Large intestine (tissue), 3 donors: Measurements from ENCODE around the gene BICD1. TPM values are rescaled to one million over a fixed set of nuclear protein-coding genes. Genes with fewer than 3 reads are reported as not detected.

Source experiments
- DNase-seq, 2 donors: peaks; one replicate each; pipeline versions ENCODE4 v3.0.0 to v3.0.0-alpha.2; 2013
- H3K27ac ChIP-seq: one replicate; pipeline ENCODE4 v1.5.1; 2013; ENCODE audit warnings: low read length
- H3K27me3 ChIP-seq: 2 replicates; pipeline ENCODE4 v1.6.1; 2013; ENCODE audit warnings: low read length; ENCODE audit not compliant: control insufficient read depth, insufficient read depth
- H3K36me3 ChIP-seq: 2 replicates; pipeline ENCODE4 v1.6.1; 2013; ENCODE audit warnings: low read length; ENCODE audit not compliant: control insufficient read depth, insufficient read depth
- H3K4me1 ChIP-seq: one replicate; pipeline ENCODE4 v1.6.1; 2013; ENCODE audit warnings: low read length; ENCODE audit not compliant: control insufficient read depth, insufficient read depth
- H3K4me3 ChIP-seq: one replicate; pipeline ENCODE4 v1.5.1; 2013; ENCODE audit warnings: low read length
- H3K9me3 ChIP-seq: one replicate; pipeline ENCODE4 v1.6.1; 2013; ENCODE audit warnings: mild to moderate bottlenecking, low read depth, low read length, moderate library complexity; ENCODE audit not compliant: control insufficient read depth
- WGBS: methylation state at CpG from one replicate; pipeline ENCODE4 v1.1.5; 2013; ENCODE audit warnings: low lambda C conversion rate; ENCODE audit not compliant: insufficient coverage; 5-methylcytosine and 5-hydroxymethylcytosine counted together
- polyA plus RNA-seq: library from polyadenylated mRNA; unstranded; fragments of 120-200 nt; gene quantifications from one replicate; pipeline ENCODE4 v1.2.1, GENCODE V29; 2013

BICD1 gene
- polyA plus RNA-seq, 1 donor = 15.4 TPM

DNA sequence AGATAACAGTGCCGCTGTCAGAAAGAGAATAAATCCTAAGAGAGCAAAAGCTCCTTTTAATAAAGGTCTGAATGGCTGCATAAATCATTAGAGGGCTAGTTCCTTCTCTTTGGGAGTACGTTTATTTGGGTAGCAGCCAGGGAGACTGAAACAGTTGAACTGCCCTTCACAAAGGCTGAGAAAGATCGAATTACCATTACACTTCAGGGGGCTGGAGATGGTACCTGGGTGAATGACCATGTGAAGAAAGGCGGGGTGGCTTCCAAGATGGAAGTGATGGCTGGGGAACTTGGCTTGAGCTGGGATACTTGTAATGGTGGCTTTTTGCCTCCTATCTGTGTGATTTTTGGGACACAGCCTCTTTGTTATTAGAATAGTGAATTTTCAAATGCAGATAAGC is 291.0 kb downstream of the BICD1 start:
- no CpG with 5 or more reads among the region's 4 CpGs for WGBS
- no peak overlapping the region for H3K27ac ChIP-seq
- H3K9me3 ChIP-seq = no peaks in the 10 kb centered on the region
- no peak for DNase-seq
- peaks cover 7% of the 10 kb centered on the region for H3K27me3 ChIP-seq
- H3K36me3 ChIP-seq = no peaks in the 10 kb centered on the region
- no peak overlapping the region for H3K4me3 ChIP-seq
- H3K4me1 ChIP-seq = peaks cover 8% of the 10 kb centered on the region

- Histone ChIP-seq H3K9me3 (no peaks in the 10 kb centered on the region), H3K27ac (peak overlapping the region; percentile 97), H3K27me3 (peaks cover 7% of the 10 kb centered on the region), H3K4me3 (no peak overlapping the region), H3K36me3 (no peaks in the 10 kb centered on the region), H3K4me1 (peaks cover 8% of the 10 kb centered on the region)
- DNase-seq = no peak
- WGBS = 71% methylated on average over 1 of the region's 4 CpGs
These were observed 291.5 kb downstream of the BICD1 start for GRCh38 chr12:32398181-32398580.

- peaks cover 7% of the 10 kb centered on the region for H3K27me3 ChIP-seq
- H3K9me3 ChIP-seq = no peaks in the 10 kb centered on the region
- H3K27ac ChIP-seq = peak overlapping the region; percentile 99
- no peak for DNase-seq
- no CpG with 5 or more reads among the region's 36 CpGs for WGBS
- peak overlapping the region; percentile 85 for H3K4me3 ChIP-seq
- no peaks in the 10 kb centered on the region for H3K36me3 ChIP-seq
- H3K4me1 ChIP-seq = peaks cover 8% of the 10 kb centered on the region
These were observed 292.2 kb downstream of the BICD1 start for GRCh38 chr12:32398816-32399369.

DNA sequence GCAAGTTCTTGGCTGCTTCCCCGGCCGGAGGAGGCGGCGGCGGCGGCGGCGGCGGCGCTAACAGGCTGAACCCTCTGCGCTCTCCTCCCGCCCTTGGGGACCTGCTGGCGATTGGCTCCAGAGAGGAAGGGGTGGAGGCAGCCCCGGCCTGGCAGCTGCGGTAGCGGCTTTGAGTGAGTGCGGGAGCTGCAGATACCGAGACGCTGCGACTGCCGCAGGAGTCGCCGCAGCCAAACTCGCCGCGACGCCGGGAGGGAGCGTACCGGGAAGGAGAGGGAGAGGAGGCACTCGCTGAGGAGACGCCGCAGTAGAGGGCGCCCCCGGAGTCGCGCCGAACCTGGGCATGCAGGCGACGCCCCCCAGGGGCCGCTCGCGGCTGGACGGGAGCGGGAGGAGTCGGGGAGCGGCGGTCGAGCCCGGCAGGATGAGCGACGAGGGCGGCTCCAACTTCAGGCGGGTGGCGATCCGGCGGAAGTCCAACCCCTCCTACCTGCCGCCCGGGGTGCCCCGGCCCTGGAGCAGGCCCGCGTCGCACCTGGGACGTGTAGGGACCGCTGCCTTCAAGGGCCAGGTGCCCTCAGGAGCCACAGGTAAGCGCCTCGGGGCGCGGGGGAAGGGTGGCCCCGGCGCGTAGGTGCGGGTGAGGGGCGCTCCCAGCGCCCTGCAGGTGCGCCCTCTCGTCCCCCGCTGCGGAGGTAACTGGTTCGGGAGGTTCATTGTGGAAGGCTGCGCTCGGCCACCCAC is 292.9 kb downstream of the BICD1 start, which contains the start of gene FGD4:
TSS of gene FGD4 (plus strand) at position 189 of the 744 bp plus-strand sequence.
- Histone ChIP-seq H3K9me3 (no peaks in the 10 kb centered on the region), H3K27ac (peak within 1 kb of the TSS; percentile 99), H3K4me3 (peak within 1 kb of the TSS; percentile 85), H3K4me1 (peaks cover 8% of the 10 kb centered on the region), H3K27me3 (peaks cover 7% of the 10 kb centered on the region), H3K36me3 (no peaks in the 10 kb centered on the region)
- peak; percentile 91 to 98 for DNase-seq
- no CpG with 5 or more reads among the region's 82 CpGs for WGBS

GRCh38 chr12:32400114-32400672 is 293.5 kb downstream of the BICD1 start:
- H3K4me3 ChIP-seq = peak overlapping the region; percentile 85
- H3K27ac ChIP-seq = peak overlapping the region; percentile 99
- H3K36me3 ChIP-seq = no peaks in the 10 kb centered on the region
- DNase-seq = peak in 1 of 2 donors; percentile 71
- 0% methylated on average over 3 of the region's 15 CpGs for WGBS
- H3K27me3 ChIP-seq = peaks cover 7% of the 10 kb centered on the region
- no peaks in the 10 kb centered on the region for H3K9me3 ChIP-seq
- H3K4me1 ChIP-seq = peaks cover 8% of the 10 kb centered on the region

GRCh38 chr12:32400866-32401265 is 294.2 kb downstream of the BICD1 start:
- peak in 1 of 2 donors; percentile 40 for DNase-seq
- peak overlapping the region; percentile 99 for H3K27ac ChIP-seq
- H3K4me3 ChIP-seq = peak overlapping the region; percentile 85
- H3K4me1 ChIP-seq = peaks cover 8% of the 10 kb centered on the region
- WGBS = no CpG with 5 or more reads among the region's 2 CpGs
- peaks cover 7% of the 10 kb centered on the region for H3K27me3 ChIP-seq
- H3K36me3 ChIP-seq = no peaks in the 10 kb centered on the region
- H3K9me3 ChIP-seq = no peaks in the 10 kb centered on the region

- Histone ChIP-seq H3K4me3 (no peak overlapping the region), H3K9me3 (no peaks in the 10 kb centered on the region), H3K36me3 (no peaks in the 10 kb centered on the region), H3K27ac (no peak overlapping the region), H3K4me1 (peaks cover 8% of the 10 kb centered on the region), H3K27me3 (peaks cover 7% of the 10 kb centered on the region)
- no peak for DNase-seq
- no CpG with 5 or more reads among the region's 10 CpGs for WGBS
These were observed 295.5 kb downstream of the BICD1 start for GRCh38 chr12:32402170-32402569.

- Histone ChIP-seq H3K36me3 (no peaks in the 10 kb centered on the region), H3K27me3 (peaks cover 7% of the 10 kb centered on the region), H3K27ac (no peak overlapping the region), H3K9me3 (no peaks in the 10 kb centered on the region), H3K4me1 (peaks cover 8% of the 10 kb centered on the region), H3K4me3 (no peak overlapping the region)
- DNase-seq = no peak
- WGBS = no CpG with 5 or more reads among the region's 1 CpG
These were observed 296.3 kb downstream of the BICD1 start for GRCh38 chr12:32402946-32403345.

DNA sequence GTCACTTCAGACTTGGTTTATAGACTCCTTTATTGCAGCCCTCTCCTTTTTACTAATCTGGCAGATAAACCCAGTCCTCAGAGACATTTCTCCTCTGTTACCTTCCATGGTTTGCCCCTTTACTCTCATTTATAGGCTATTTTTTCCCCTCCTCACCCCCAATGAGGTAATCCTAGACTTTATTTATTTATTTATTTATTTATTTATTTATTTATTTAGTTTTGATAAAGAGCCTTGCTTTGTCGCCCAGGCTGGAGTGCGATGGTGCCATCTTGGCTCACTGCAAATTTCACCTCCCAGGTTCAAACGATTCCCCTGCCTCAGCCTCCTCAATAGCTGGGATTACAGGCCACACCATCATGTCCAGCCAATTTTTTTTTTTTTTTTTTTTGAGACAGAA is 301.1 kb downstream of the BICD1 start:
- no peaks in the 10 kb centered on the region for H3K27me3 ChIP-seq
- H3K9me3 ChIP-seq = no peaks in the 10 kb centered on the region
- DNase-seq = no peak
- no peak overlapping the region for H3K27ac ChIP-seq
- no peak overlapping the region for H3K4me3 ChIP-seq
- no CpG with 5 or more reads among the region's 3 CpGs for WGBS
- peaks cover 4% of the 10 kb centered on the region for H3K36me3 ChIP-seq
- no peaks in the 10 kb centered on the region for H3K4me1 ChIP-seq

- no peak overlapping the region for H3K27ac ChIP-seq
- peak in 1 of 2 donors; percentile 26 for DNase-seq
- WGBS = 100% methylated on average over 1 of the region's 3 CpGs
- no peaks in the 10 kb centered on the region for H3K9me3 ChIP-seq
- H3K27me3 ChIP-seq = no peaks in the 10 kb centered on the region
- H3K4me3 ChIP-seq = no peak overlapping the region
- H3K36me3 ChIP-seq = peaks cover 5% of the 10 kb centered on the region
- H3K4me1 ChIP-seq = no peaks in the 10 kb centered on the region
These were observed 306.8 kb downstream of the BICD1 start for GRCh38 chr12:32413412-32413811.
